ENCODE measurements around the gene LRRC2. TPM values are rescaled to one million over a fixed set of nuclear protein-coding genes. Genes with fewer than 3 reads are reported as not detected.

Gene LRRC2
- total and polyA plus RNA-seq, 12 donors, result 0.09 to 4.7 (median 1.2) TPM; not detected in 1

DNA sequence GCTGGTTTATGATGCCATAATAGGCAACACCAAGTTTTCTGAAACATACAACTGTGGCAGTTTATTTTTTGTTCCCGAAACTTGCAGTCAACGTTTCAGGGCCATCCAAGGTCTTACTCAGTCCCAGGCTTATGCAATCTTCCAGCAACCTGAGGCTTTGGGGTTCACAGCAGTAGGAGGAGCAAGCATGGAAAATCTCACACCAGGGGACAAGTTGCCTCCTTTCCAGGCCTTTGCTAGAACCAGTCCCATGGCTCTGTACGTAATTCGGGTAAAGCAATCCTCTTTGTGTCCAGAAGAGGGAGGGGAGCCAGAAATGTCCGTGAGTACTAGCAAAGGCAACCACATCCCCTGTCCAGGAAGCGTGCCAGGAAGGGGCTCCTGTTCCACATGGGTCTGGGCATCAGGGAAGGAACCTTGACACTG, 41.5 kb upstream of the LRRC2 start:
- H3K36me3 ChIP-seq (replicated peaks in 1 of 2), result no peaks in the 10 kb centered on the region
- no peak for TF ChIP-seq POLR2A (IDR thresholded peaks at IDR 0.05)
- TF ChIP-seq, protein P1, sequence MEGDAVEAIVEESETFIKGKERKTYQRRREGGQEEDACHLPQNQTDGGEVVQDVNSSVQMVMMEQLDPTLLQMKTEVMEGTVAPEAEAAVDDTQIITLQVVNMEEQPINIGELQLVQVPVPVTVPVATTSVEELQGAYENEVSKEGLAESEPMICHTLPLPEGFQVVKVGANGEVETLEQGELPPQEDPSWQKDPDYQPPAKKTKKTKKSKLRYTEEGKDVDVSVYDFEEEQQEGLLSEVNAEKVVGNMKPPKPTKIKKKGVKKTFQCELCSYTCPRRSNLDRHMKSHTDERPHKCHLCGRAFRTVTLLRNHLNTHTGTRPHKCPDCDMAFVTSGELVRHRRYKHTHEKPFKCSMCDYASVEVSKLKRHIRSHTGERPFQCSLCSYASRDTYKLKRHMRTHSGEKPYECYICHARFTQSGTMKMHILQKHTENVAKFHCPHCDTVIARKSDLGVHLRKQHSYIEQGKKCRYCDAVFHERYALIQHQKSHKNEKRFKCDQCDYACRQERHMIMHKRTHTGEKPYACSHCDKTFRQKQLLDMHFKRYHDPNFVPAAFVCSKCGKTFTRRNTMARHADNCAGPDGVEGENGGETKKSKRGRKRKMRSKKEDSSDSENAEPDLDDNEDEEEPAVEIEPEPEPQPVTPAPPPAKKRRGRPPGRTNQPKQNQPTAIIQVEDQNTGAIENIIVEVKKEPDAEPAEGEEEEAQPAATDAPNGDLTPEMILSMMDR (IDR thresholded peaks at IDR 0.05), result peak in 1 of 6 experiments; percentile 7
- no peak overlapping the region for H3K27ac ChIP-seq
- H3K4me3 ChIP-seq, result no peak overlapping the region
- no peaks in the 10 kb centered on the region for H3K4me1 ChIP-seq (replicated peaks in 1 of 2)
- peak in 3 of 7 donors; percentile 30 to 38 (median 35) for DNase-seq
- 56 to 59% (median 58%) methylated on average over 6 of the region's 6 CpGs for WGBS, 4 donors
- intact Hi-C loops (cut with DNase I), result no loop called here
- no peaks in the 10 kb centered on the region for H3K27me3 ChIP-seq
- no peaks in the 10 kb centered on the region for H3K9me3 ChIP-seq (replicated peaks in 1 of 3)

DNA sequence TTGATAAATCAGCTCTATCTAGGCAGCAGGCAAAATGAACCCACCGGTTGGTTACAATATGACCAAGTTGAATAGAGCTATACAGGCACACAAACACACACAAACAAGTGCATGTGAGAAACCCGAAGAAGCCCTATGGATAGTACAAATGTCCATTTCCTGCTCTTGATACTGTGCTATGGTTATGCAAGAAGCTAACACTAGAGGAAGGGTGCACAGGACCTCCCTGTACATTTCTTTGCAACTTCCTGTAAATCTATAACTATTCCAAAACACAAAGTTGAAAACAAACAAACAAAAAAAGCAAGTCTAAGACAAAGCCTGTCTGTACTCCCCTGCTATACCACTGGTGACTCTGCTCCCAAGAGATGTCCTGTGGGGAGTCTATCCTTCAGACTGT, 38.0 kb upstream of the LRRC2 start:
- intact Hi-C loops (cut with DNase I), result no loop called here
- 75 to 92% (median 79%) methylated on average over 2 of the region's 2 CpGs for WGBS, 4 donors
- DNase-seq, result no peak

DNA sequence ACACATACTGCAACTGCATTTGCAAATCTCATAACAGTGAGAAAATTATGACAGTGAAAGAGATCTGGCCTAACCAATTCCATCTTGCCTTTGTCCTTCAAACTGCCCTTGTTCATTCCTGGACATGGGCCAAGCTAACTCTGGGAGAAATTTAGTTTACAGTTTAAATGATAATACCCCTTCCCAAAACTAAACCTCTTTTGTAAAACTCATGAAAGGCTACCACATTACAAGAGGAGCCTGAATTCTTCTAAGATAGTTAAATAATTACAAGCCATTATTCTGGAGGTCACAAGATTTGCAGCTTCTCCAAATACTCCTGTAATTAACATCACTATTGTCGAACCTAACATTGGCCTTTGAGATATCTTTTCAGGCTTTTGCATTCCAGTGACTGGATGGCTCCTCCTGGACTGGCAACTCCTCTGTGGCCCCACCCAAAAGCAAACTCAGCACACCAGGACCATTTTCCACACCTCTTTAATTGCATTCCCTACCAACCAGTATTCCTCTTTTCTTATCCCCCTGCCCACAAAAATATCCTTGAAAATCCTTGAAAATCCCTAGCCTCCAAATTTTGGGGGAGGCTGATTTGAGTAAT, 37.4 kb upstream of the LRRC2 start:
- H3K27me3 ChIP-seq, result no peaks in the 10 kb centered on the region
- no peak for DNase-seq
- intact Hi-C loops (cut with DNase I), result no loop called here
- no peaks in the 10 kb centered on the region for H3K4me1 ChIP-seq (replicated peaks in 1 of 2)
- no peaks in the 10 kb centered on the region for H3K36me3 ChIP-seq (replicated peaks in 1 of 2)
- WGBS, 4 donors, result 41 to 51% (median 50%) methylated on average over 1 of the region's 1 CpG
- TF ChIP-seq, protein P1 (IDR thresholded peaks at IDR 0.05), result no peak
- TF ChIP-seq POLR2A (IDR thresholded peaks at IDR 0.05), result no peak
- H3K27ac ChIP-seq, result no peak overlapping the region
- H3K9me3 ChIP-seq (replicated peaks in 1 of 3), result no peaks in the 10 kb centered on the region
- no peak overlapping the region for H3K4me3 ChIP-seq

More for the DNA sequence above, 38.0 kb upstream of the LRRC2 start:
- Histone ChIP-seq H3K9me3 (replicated peaks in 1 of 3) (no peaks in the 10 kb centered on the region), H3K27ac (no peak overlapping the region), H3K36me3 (replicated peaks in 1 of 2) (no peaks in the 10 kb centered on the region), H3K4me1 (replicated peaks in 1 of 2) (no peaks in the 10 kb centered on the region), H3K4me3 (no peak overlapping the region), H3K27me3 (no peaks in the 10 kb centered on the region)
- TF ChIP-seq, protein P1 (IDR thresholded peaks at IDR 0.05), result no peak
- no peak for TF ChIP-seq POLR2A (IDR thresholded peaks at IDR 0.05)

DNA sequence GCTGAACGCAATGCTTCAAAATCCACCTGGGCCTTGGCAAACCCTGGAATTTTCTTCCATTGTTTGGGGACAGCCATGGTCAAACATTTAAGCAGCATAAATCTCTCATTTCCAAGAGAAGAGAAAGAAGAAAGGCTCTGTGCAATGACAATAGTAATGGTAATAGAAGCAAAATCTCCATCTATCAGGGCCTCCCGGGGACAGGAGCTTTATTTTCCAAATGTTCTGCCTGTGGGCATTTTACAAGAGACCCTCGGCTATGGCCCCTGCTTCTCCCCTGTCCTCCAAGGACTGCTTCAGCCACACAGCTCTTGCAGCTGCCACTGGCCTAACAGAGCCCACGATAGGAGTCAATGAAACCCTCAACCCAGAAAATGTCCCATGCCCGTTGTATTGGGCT, 33.5 kb upstream of the LRRC2 start:
- intact Hi-C loops (cut with DNase I), result no loop called here
- H3K4me1 ChIP-seq (replicated peaks in 1 of 2), result no peaks in the 10 kb centered on the region
- H3K36me3 ChIP-seq (replicated peaks in 1 of 2), result no peaks in the 10 kb centered on the region
- WGBS, 4 donors, result 70 to 90% (median 79%) methylated on average over 5 of the region's 5 CpGs
- TF ChIP-seq POLR2A (IDR thresholded peaks at IDR 0.05), result no peak
- TF ChIP-seq, protein P1 (IDR thresholded peaks at IDR 0.05), result no peak
- no peak overlapping the region for H3K27ac ChIP-seq
- H3K27me3 ChIP-seq, result no peaks in the 10 kb centered on the region
- H3K4me3 ChIP-seq, result no peak overlapping the region
- no peak for DNase-seq
- H3K9me3 ChIP-seq (replicated peaks in 1 of 3), result no peaks in the 10 kb centered on the region

Data from adrenal gland (tissue), 12 donors.